Nucleus accumbens (tissue), 56 donors: ENCODE results near the gene ARHGDIB.

Source experiments
- DNase-seq, 56 donors: peaks; one replicate each; lab custom pipeline; 2025; lab: John Stamatoyannopoulos, UW

Gene ARHGDIB

GRCh38 chr12:14984036-14984435, 22.6 kb upstream of the ARHGDIB start:
- no peak for DNase-seq

GRCh38 chr12:14982991-14983390, 21.6 kb upstream of the ARHGDIB start:
- no peak for DNase-seq

GRCh38 chr12:14982562-14982961, 21.2 kb upstream of the ARHGDIB start:
- DNase-seq: no peak

GRCh38 chr12:14981049-14981448, 19.6 kb upstream of the ARHGDIB start:
- DNase-seq: no peak

GRCh38 chr12:14979468-14979867, 18.1 kb upstream of the ARHGDIB start:
- DNase-seq: no peak

GRCh38 chr12:14976658-14977057, 15.3 kb upstream of the ARHGDIB start:
- no peak for DNase-seq

GRCh38 chr12:14975457-14975856, 14.1 kb upstream of the ARHGDIB start:
- no peak for DNase-seq

GRCh38 chr12:14974633-14975032, 13.2 kb upstream of the ARHGDIB start:
- no peak for DNase-seq

GRCh38 chr12:14972816-14973215, 11.4 kb upstream of the ARHGDIB start, which contains the start of gene PDE6H:
Gene PDE6H, plus strand, starts transcription at chr12:14973042. Its CDS starts 4,971 bp downstream, at chr12:14978013.
- DNase-seq: no peak

GRCh38 chr12:14970473-14970872, 9.1 kb upstream of the ARHGDIB start:
- no peak for DNase-seq

GRCh38 chr12:14968478-14968877, 7.1 kb upstream of the ARHGDIB start:
- no peak for DNase-seq

- no peak for DNase-seq
These were observed 3.8 kb upstream of the ARHGDIB start for GRCh38 chr12:14965221-14965620.

GRCh38 chr12:14964406-14964805, 3.0 kb upstream of the ARHGDIB start:
- no peak for DNase-seq

GRCh38 chr12:14963520-14963919, 2.1 kb upstream of the ARHGDIB start:
- no peak for DNase-seq

GRCh38 chr12:14962797-14963196, 1.4 kb upstream of the ARHGDIB start:
- no peak for DNase-seq

- no peak for DNase-seq
These were observed 745 bp upstream of the ARHGDIB start for GRCh38 chr12:14962153-14962539.

GRCh38 chr12:14960548-14961465, 594 bp downstream of the ARHGDIB start:
- DNase-seq: peak in 2 of 56 donors; percentile 7 to 9

- DNase-seq: no peak
These were observed 1.4 kb downstream of the ARHGDIB start for GRCh38 chr12:14959916-14960496.

GRCh38 chr12:14959463-14959862, 1.9 kb downstream of the ARHGDIB start:
- no peak for DNase-seq

- DNase-seq: no peak
These were observed 2.3 kb downstream of the ARHGDIB start for GRCh38 chr12:14959126-14959440.

- no peak for DNase-seq
These were observed 2.9 kb downstream of the ARHGDIB start for GRCh38 chr12:14958361-14959125.
